A673 (cell line): ENCODE results near the gene XRCC4.

Experiments used
- EZH2 ChIP-seq: fragments of 200-600 bp; sonication (generic); IDR thresholded peaks from 2 replicates; pipeline ENCODE4 v1.6.1; 2017; ENCODE audit warnings: borderline replicate concordance, low read depth, mild to moderate bottlenecking, mixed read lengths, antibody characterized with exemption, low read length; ENCODE audit not compliant: poor library complexity, severe bottlenecking
- TF ChIP-seq, protein P1 (sequence below): fragments of 300-800, 200-600 bp; sonication (generic); conservative IDR thresholded peaks from 2 replicates; pipeline ENCODE4 v1.5.1; 2017; ENCODE audit warnings: low read depth, mild to moderate bottlenecking, antibody characterized with exemption, low read length, moderate library complexity, mixed read lengths

DNA sequence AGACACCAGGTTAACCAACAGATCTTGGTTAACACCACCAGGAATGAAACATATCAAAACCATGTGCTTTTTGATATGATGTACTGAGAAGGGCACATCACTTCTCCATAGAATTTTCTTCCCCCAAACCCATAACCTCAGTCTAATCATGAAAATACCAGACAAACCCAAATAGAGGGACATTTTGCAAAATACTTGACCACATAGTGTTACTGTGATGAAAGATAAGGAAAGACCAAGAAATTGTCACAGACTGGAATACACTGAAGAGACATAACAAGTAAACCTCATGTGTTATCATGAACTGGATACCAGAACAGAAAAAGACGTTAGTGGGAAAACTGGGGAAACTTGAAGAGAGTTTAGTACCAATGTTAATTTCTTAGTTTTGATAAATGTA is 319.3 kb downstream of the XRCC4 start:
- TF ChIP-seq, protein P1, sequence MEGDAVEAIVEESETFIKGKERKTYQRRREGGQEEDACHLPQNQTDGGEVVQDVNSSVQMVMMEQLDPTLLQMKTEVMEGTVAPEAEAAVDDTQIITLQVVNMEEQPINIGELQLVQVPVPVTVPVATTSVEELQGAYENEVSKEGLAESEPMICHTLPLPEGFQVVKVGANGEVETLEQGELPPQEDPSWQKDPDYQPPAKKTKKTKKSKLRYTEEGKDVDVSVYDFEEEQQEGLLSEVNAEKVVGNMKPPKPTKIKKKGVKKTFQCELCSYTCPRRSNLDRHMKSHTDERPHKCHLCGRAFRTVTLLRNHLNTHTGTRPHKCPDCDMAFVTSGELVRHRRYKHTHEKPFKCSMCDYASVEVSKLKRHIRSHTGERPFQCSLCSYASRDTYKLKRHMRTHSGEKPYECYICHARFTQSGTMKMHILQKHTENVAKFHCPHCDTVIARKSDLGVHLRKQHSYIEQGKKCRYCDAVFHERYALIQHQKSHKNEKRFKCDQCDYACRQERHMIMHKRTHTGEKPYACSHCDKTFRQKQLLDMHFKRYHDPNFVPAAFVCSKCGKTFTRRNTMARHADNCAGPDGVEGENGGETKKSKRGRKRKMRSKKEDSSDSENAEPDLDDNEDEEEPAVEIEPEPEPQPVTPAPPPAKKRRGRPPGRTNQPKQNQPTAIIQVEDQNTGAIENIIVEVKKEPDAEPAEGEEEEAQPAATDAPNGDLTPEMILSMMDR = no peak
- no peak for TF ChIP-seq EZH2
